ENCODE results near the gene TRERF1. TPM values are rescaled to one million over a fixed set of nuclear protein-coding genes. Genes with fewer than 3 reads are reported as not detected.

TRERF1 gene
- total and polyA plus RNA-seq, 2 of the 4 experiments (the other 2 are of a cell fraction): 6.3 to 9.9 TPM

GRCh38 chr6:42313038-42313437 is 138.7 kb downstream of the TRERF1 start:
- peak overlapping the region; percentile 65 for H2AFZ ChIP-seq (replicated peaks; ENCODE audit: low read length, poor library complexity)
- peak overlapping the region; percentile 96 for H3K27ac ChIP-seq (ENCODE audit: insufficient read depth, low read length)
- no peak overlapping the region for H3K4me3 ChIP-seq (ENCODE audit: insufficient read depth, low read depth, low read length)
- peaks cover 3% of the 10 kb centered on the region; the same call in 1 of the 2 replicates for H4K20me1 ChIP-seq (ENCODE audit: insufficient read depth, low read length)
- in situ Hi-C loops (cut with MboI; ENCODE audit: low sequenced_read_pairs) (no loop called here), intact Hi-C loops (cut with micrococcal nuclease) (no loop called here), dilution Hi-C loops (cut with HindIII; ENCODE audit: low sequenced_read_pairs, unreplicated experiment) (no loop called here)
- peak overlapping the region; percentile 97 for H4K91ac ChIP-seq (ENCODE audit: insufficient read depth, low read depth, low read length)
- H3K9me3 ChIP-seq (ENCODE audit: control insufficient read depth, insufficient read depth, low read length): no peaks in the 10 kb centered on the region
- peak overlapping the region; percentile 96 for H2AK5ac ChIP-seq (ENCODE audit: low read depth, low read length)
- peak overlapping the region; percentile 87 for H3K23ac ChIP-seq (ENCODE audit: low read depth, low read length)
- H3K9me1 ChIP-seq (ENCODE audit: insufficient read depth, low read length): peaks cover 40% of the 10 kb centered on the region
- peaks cover 36 to 84% of the 10 kb centered on the region in 2 experiments for H3K79me1 ChIP-seq (ENCODE audit: low read depth in 1 of 2, low read length in 2 of 2)
- H3K9ac ChIP-seq (ENCODE audit: low read depth, low read length): peak overlapping the region; percentile 43
- H2BK120ac ChIP-seq (ENCODE audit: low read depth, low read length): peak overlapping the region; percentile 98
- H3K27me3 ChIP-seq (ENCODE audit: control insufficient read depth, insufficient read depth, low read length): no peaks in the 10 kb centered on the region
- WGBS, 2 experiments (ENCODE audit: extremely low coverage in 2 of 2, insufficient read length in 1 of 2): 0% methylated on average over 1 of the region's 6 CpGs; no CpG with 5 or more reads in 1 of the 2 experiments
- DNase-seq (peak; percentile 84), ATAC-seq (ENCODE audit: low read depth) (peak; percentile 16)
- H3K4me2 ChIP-seq (ENCODE audit: low read depth, low read length): peak overlapping the region; percentile 56
- H2BK5ac ChIP-seq (ENCODE audit: low read depth, low read length, poor library complexity, severe bottlenecking): peak overlapping the region; percentile 93
- H2BK15ac ChIP-seq (ENCODE audit: low read depth, low read length): peak overlapping the region; percentile 100; the same call in 2 of the 3 replicates
- peak overlapping the region; percentile 100 for H3K4ac ChIP-seq (ENCODE audit: low read depth, low read length)
- POLR2A ChIA-PET (ENCODE audit: unreplicated experiment): interaction anchor here (0.6 kb wide), 1 partner anchor 259 kb away, joined by 3 read pairs; no protein-coding TSS in a partner anchor
- peaks cover 43% of the 10 kb centered on the region for H3K4me1 ChIP-seq (ENCODE audit: control insufficient read depth, insufficient read depth, low read length)
- peak overlapping the region; percentile 94 for H2BK20ac ChIP-seq (ENCODE audit: low read depth, low read length)
- no peaks in the 10 kb centered on the region for H3K36me3 ChIP-seq (ENCODE audit: control insufficient read depth, insufficient read depth, low read length)
- no TSS peak for BruUV-seq (replicated peaks)
- TF ChIP-seq RFX5 (IDR thresholded peaks at IDR 0.05; ENCODE audit: low read depth, low read length) (no peak), FOS (IDR thresholded peaks at IDR 0.05; ENCODE audit: low read depth, low read length) (no peak), CTCF (conservative IDR thresholded peaks at IDR 0.05; ENCODE audit: low read depth, low read length) (no peak), BHLHE40 (IDR thresholded peaks at IDR 0.05; ENCODE audit: low read depth, low read length) (no peak), MAFK (IDR thresholded peaks at IDR 0.05; ENCODE audit: low read depth, low read length) (no peak), CEBPB (IDR thresholded peaks at IDR 0.05; ENCODE audit: low read depth, low read length) (no peak), POLR2A (IDR thresholded peaks at IDR 0.05; ENCODE audit: low read depth, low read length) (no peak), SMC3 (IDR thresholded peaks at IDR 0.05; ENCODE audit: low read depth, low read length) (no peak), USF2 (IDR thresholded peaks at IDR 0.05; ENCODE audit: low read depth, low read length) (no peak), RAD21 (IDR thresholded peaks at IDR 0.05; ENCODE audit: low read length) (no peak)
- peak overlapping the region; percentile 99 for H3K14ac ChIP-seq (replicated peaks; ENCODE audit: low read depth, low read length)
- CTCF ChIA-PET: interaction anchor here (0.9 to 1.6 kb wide), 3 partner anchors 131 to 235 kb away, joined by 3 to 4 read pairs (median 3); no protein-coding TSS in a partner anchor
- H2AK9ac ChIP-seq (replicated peaks; ENCODE audit: low read depth, low read length, poor library complexity): peak overlapping the region; percentile 87
- H4K8ac ChIP-seq (ENCODE audit: low read depth in 2 of 2, low read length in 2 of 2): peak overlapping the region; percentile 89 to 94
- H3K18ac ChIP-seq (ENCODE audit: low read depth, low read length): peak overlapping the region; percentile 99
- H4K5ac ChIP-seq (ENCODE audit: low read depth, low read length): peak overlapping the region; percentile 99
- peak overlapping the region; percentile 95 for H3K56ac ChIP-seq (ENCODE audit: extremely low read depth, insufficient read depth, low read length)

All from IMR-90 (cell line).